ENCODE measurements around the gene ZNF667. TPM values are rescaled to one million over a fixed set of nuclear protein-coding genes. Genes with fewer than 3 reads are reported as not detected.

The ZNF667 gene
- total RNA-seq, 1 donor: 5.8 TPM

GRCh38 chr19:56507446-56508289 is 30.5 kb upstream of the ZNF667 start, which contains the start of gene ZNF471:
Gene ZNF471, plus strand, starts transcription at chr19:56507855. Its CDS starts 3,717 bp downstream, at chr19:56511572.
- no peaks in the 10 kb centered on the region for H3K27me3 ChIP-seq (ENCODE audit: insufficient read depth, low read length)
- TF ChIP-seq CTCF (IDR thresholded peaks at IDR 0.05; ENCODE audit: extremely low read depth, low read depth, low read length): no peak

GRCh38 chr19:56504581-56504980 is 27.4 kb upstream of the ZNF667 start:
- peaks cover 12% of the 10 kb centered on the region for H3K4me1 ChIP-seq (ENCODE audit: insufficient read depth, low read length)
- no peak overlapping the region for H2AFZ ChIP-seq (ENCODE audit: low read length)
- no peaks in the 10 kb centered on the region for H4K20me1 ChIP-seq (ENCODE audit: insufficient read depth, low read length)
- no peak overlapping the region for H3K27ac ChIP-seq (ENCODE audit: low read depth, low read length)
- H3K79me2 ChIP-seq (ENCODE audit: insufficient read depth, low read length): peaks cover 4% of the 10 kb centered on the region
- H3K9me3 ChIP-seq (ENCODE audit: low read depth, low read length): no peaks in the 10 kb centered on the region
- H3K4me2 ChIP-seq (ENCODE audit: insufficient read depth, low read length): no peak overlapping the region
- no peaks in the 10 kb centered on the region for H3K36me3 ChIP-seq (ENCODE audit: insufficient read depth, low read length)
- H3K4me3 ChIP-seq (ENCODE audit: insufficient read depth, low read length): no peak overlapping the region
- no peak for TF ChIP-seq CTCF (IDR thresholded peaks at IDR 0.05; ENCODE audit: extremely low read depth, low read depth, low read length)
- H3K27me3 ChIP-seq (ENCODE audit: insufficient read depth, low read length): no peaks in the 10 kb centered on the region
- peak; percentile 5 for DNase-seq (ENCODE audit: insufficient read length, low spot score, missing footprints)

More at GRCh38 chr19:56507446-56508289, 30.5 kb upstream of the ZNF667 start, which contains the start of gene ZNF471:
- DNase-seq (ENCODE audit: insufficient read length, low spot score, missing footprints): peak; percentile 99
- H3K4me2 ChIP-seq (ENCODE audit: insufficient read depth, low read length): peak within 1 kb of the TSS; percentile 93
- peak within 1 kb of the TSS; percentile 95 for H3K27ac ChIP-seq (ENCODE audit: low read depth, low read length)
- H2AFZ ChIP-seq (ENCODE audit: low read length): peak within 1 kb of the TSS; percentile 95
- no peaks in the 10 kb centered on the region for H3K36me3 ChIP-seq (ENCODE audit: insufficient read depth, low read length)
- no peaks in the 10 kb centered on the region for H4K20me1 ChIP-seq (ENCODE audit: insufficient read depth, low read length)
- peak within 1 kb of the TSS; percentile 89 for H3K4me3 ChIP-seq (ENCODE audit: insufficient read depth, low read length)
- no peaks in the 10 kb centered on the region for H3K9me3 ChIP-seq (ENCODE audit: low read depth, low read length)
- H3K4me1 ChIP-seq (ENCODE audit: insufficient read depth, low read length): peaks cover 12% of the 10 kb centered on the region
- H3K79me2 ChIP-seq (ENCODE audit: insufficient read depth, low read length): peaks cover 4% of the 10 kb centered on the region

GRCh38 chr19:56491399-56491798 is 14.3 kb upstream of the ZNF667 start:
- no peak overlapping the region for H3K4me3 ChIP-seq (ENCODE audit: insufficient read depth, low read length)
- H3K79me2 ChIP-seq (ENCODE audit: insufficient read depth, low read length): peaks cover 20% of the 10 kb centered on the region
- no peak overlapping the region for H2AFZ ChIP-seq (ENCODE audit: low read length)
- H3K9me3 ChIP-seq (ENCODE audit: low read depth, low read length): no peaks in the 10 kb centered on the region
- peaks cover 2% of the 10 kb centered on the region for H4K20me1 ChIP-seq (ENCODE audit: insufficient read depth, low read length)
- H3K27ac ChIP-seq (ENCODE audit: low read depth, low read length): no peak overlapping the region
- no peaks in the 10 kb centered on the region for H3K36me3 ChIP-seq (ENCODE audit: insufficient read depth, low read length)
- TF ChIP-seq CTCF (IDR thresholded peaks at IDR 0.05; ENCODE audit: extremely low read depth, low read depth, low read length): no peak
- no peak for DNase-seq (ENCODE audit: insufficient read length, low spot score, missing footprints)
- no peak overlapping the region for H3K4me2 ChIP-seq (ENCODE audit: insufficient read depth, low read length)
- H3K4me1 ChIP-seq (ENCODE audit: insufficient read depth, low read length): no peaks in the 10 kb centered on the region
- no peaks in the 10 kb centered on the region for H3K27me3 ChIP-seq (ENCODE audit: insufficient read depth, low read length)
